ENCODE measurements around the gene CD19.

- TF ChIP-seq POLR2A (IDR thresholded peaks at IDR 0.05; ENCODE audit: low read length) (no peak), GATA1 (IDR thresholded peaks at IDR 0.05; ENCODE audit: low read depth, low read length) (no peak)
These were observed 26.4 kb downstream of the CD19 start for GRCh38 chr16:28958216-28958615.

Data from erythroblast (primary cell).